HEK293 (cell line): Measurements from ENCODE around the gene LIPK.

Source experiments
- ZBTB1 ChIP-seq: fragments of 450-650 bp; formaldehyde crosslinking; IDR thresholded peaks from 2 replicates; pipeline ENCODE4 v1.5.1; 2016; ENCODE audit warnings: missing biosample characterization, missing genetic modification characterization
- ZNF121 ChIP-seq: fragments of 450-650 bp; formaldehyde crosslinking; IDR thresholded peaks from 2 replicates; pipeline ENCODE4 v1.5.1; 2016; ENCODE audit warnings: missing biosample characterization, missing genetic modification characterization
- TF ChIP-seq, protein P1 (sequence below): fragments of 450-650 bp; formaldehyde crosslinking; IDR thresholded peaks from 2 replicates; pipeline ENCODE4 v1.5.1; 2016; ENCODE audit warnings: missing biosample characterization, missing genetic modification characterization

DNA sequence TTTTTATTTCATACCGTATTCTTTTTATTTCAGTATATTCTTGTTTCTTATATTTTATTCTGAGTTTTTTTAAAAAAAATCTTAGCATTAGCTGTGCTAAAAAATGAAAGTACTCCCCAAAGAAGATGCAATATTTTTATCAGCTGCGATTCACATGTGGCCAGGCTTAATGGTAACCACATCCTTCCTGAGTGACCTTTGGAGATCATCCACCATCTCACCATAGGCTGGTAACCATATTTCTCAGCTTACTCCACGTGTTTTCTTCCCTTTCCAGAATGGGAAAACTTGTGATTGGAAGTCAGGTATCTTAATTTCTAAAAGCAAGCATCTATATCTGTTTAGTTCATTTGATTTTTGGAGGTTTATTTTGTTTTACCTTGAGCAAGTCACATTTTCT lies 77.7 kb downstream of the LIPK start:
- TF ChIP-seq, protein P1, sequence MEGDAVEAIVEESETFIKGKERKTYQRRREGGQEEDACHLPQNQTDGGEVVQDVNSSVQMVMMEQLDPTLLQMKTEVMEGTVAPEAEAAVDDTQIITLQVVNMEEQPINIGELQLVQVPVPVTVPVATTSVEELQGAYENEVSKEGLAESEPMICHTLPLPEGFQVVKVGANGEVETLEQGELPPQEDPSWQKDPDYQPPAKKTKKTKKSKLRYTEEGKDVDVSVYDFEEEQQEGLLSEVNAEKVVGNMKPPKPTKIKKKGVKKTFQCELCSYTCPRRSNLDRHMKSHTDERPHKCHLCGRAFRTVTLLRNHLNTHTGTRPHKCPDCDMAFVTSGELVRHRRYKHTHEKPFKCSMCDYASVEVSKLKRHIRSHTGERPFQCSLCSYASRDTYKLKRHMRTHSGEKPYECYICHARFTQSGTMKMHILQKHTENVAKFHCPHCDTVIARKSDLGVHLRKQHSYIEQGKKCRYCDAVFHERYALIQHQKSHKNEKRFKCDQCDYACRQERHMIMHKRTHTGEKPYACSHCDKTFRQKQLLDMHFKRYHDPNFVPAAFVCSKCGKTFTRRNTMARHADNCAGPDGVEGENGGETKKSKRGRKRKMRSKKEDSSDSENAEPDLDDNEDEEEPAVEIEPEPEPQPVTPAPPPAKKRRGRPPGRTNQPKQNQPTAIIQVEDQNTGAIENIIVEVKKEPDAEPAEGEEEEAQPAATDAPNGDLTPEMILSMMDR (tag by site-specific recombination) = no peak
- TF ChIP-seq ZBTB1 (tag by site-specific recombination) (no peak), ZNF121 (tag by site-specific recombination) (no peak)
